Measurements from ENCODE around the gene THYN1. TPM values are rescaled to one million over a fixed set of nuclear protein-coding genes. Genes with fewer than 3 reads are reported as not detected.

THYN1 gene
- total RNA-seq, 1 donor from 2014 or later, result 34.2 TPM

- H3K4me1 Mint-ChIP-seq, result peaks cover 10% of the 10 kb centered on the region
- TF ChIP-seq CTCF (IDR thresholded peaks at IDR 0.05; ENCODE audit: unreplicated experiment), result no peak
- no peaks in the 10 kb centered on the region for H3K27me3 Mint-ChIP-seq (ENCODE audit: low read depth)
- no peak for DNase-seq (ENCODE audit: low spot score in 2 of 2, unreplicated experiment in 2 of 2)
- no peak overlapping the region for H3K4me3 Mint-ChIP-seq
- H3K9me3 Mint-ChIP-seq, result no peaks in the 10 kb centered on the region
- peaks cover 23% of the 10 kb centered on the region for H3K36me3 Mint-ChIP-seq
- no peak overlapping the region for H3K27ac Mint-ChIP-seq
These were observed 17.8 kb downstream of the THYN1 start for GRCh38 chr11:134235399-134235798.

- H3K27ac Mint-ChIP-seq, result no peak overlapping the region
- H3K4me1 Mint-ChIP-seq, result peaks cover 22% of the 10 kb centered on the region
- DNase-seq (ENCODE audit: low spot score in 2 of 2, unreplicated experiment in 2 of 2), result no peak
- TF ChIP-seq CTCF (IDR thresholded peaks at IDR 0.05; ENCODE audit: unreplicated experiment), result no peak
- no peak overlapping the region for H3K4me3 Mint-ChIP-seq
- no peaks in the 10 kb centered on the region for H3K27me3 Mint-ChIP-seq (ENCODE audit: low read depth)
- H3K36me3 Mint-ChIP-seq, result peaks cover 14% of the 10 kb centered on the region
- no peaks in the 10 kb centered on the region for H3K9me3 Mint-ChIP-seq
These were observed 19.4 kb downstream of the THYN1 start for GRCh38 chr11:134233729-134234179.

- H3K27ac Mint-ChIP-seq, result no peak overlapping the region
- no peaks in the 10 kb centered on the region for H3K27me3 Mint-ChIP-seq (ENCODE audit: low read depth)
- H3K36me3 Mint-ChIP-seq, result peaks cover 3% of the 10 kb centered on the region
- no peak for TF ChIP-seq CTCF (IDR thresholded peaks at IDR 0.05; ENCODE audit: unreplicated experiment)
- no peak for DNase-seq (ENCODE audit: low spot score in 2 of 2, unreplicated experiment in 2 of 2)
- H3K4me3 Mint-ChIP-seq, result no peak overlapping the region
- no peaks in the 10 kb centered on the region for H3K9me3 Mint-ChIP-seq
- H3K4me1 Mint-ChIP-seq, result peaks cover 24% of the 10 kb centered on the region
These were observed 21.0 kb downstream of the THYN1 start for GRCh38 chr11:134231958-134232659.

GRCh38 chr11:134230339-134230738 is 22.8 kb downstream of the THYN1 start:
- Mint-ChIP-seq H3K27ac (no peak overlapping the region), H3K4me1 (peaks cover 39% of the 10 kb centered on the region), H3K27me3 (ENCODE audit: low read depth) (no peaks in the 10 kb centered on the region), H3K9me3 (no peaks in the 10 kb centered on the region), H3K4me3 (no peak overlapping the region), H3K36me3 (no peaks in the 10 kb centered on the region)
- no peak for DNase-seq (ENCODE audit: low spot score in 2 of 2, unreplicated experiment in 2 of 2)
- TF ChIP-seq CTCF (IDR thresholded peaks at IDR 0.05; ENCODE audit: unreplicated experiment), result no peak

GRCh38 chr11:134229126-134229790 is 23.9 kb downstream of the THYN1 start:
- Mint-ChIP-seq H3K4me1 (peaks cover 42% of the 10 kb centered on the region), H3K9me3 (no peaks in the 10 kb centered on the region), H3K27ac (no peak overlapping the region), H3K27me3 (ENCODE audit: low read depth) (no peaks in the 10 kb centered on the region), H3K4me3 (no peak overlapping the region), H3K36me3 (no peaks in the 10 kb centered on the region)
- no peak for TF ChIP-seq CTCF (IDR thresholded peaks at IDR 0.05; ENCODE audit: unreplicated experiment)
- no peak for DNase-seq (ENCODE audit: low spot score in 2 of 2, unreplicated experiment in 2 of 2)
